ENCODE results near the gene CCSER1. TPM values are rescaled to one million over a fixed set of nuclear protein-coding genes. Genes with fewer than 3 reads are reported as not detected.

CCSER1 gene
- polyA plus RNA-seq, 1 donor from 2014 or later = 20.8 TPM

GRCh38 chr4:90575371-90575770, 448.2 kb downstream of the CCSER1 start:
- Histone ChIP-seq H3K27me3 (ENCODE audit: insufficient read depth, low read depth, low read length) (no peaks in the 10 kb centered on the region), H3F3A (ENCODE audit: insufficient read depth, low read length, poor library complexity, severe bottlenecking) (no peaks in the 10 kb centered on the region), H2AFZ (ENCODE audit: low read depth, low read length) (no peak overlapping the region), H3K4me2 (ENCODE audit: low read length) (no peak overlapping the region), H3K36me3 (ENCODE audit: insufficient read depth, low read length) (no peaks in the 10 kb centered on the region), H3K4me3 (ENCODE audit: low read length) (no peak overlapping the region), H3K9ac (ENCODE audit: low read length) (no peak overlapping the region), H4K20me1 (ENCODE audit: insufficient read depth) (no peaks in the 10 kb centered on the region), H3K79me2 (replicated peaks; ENCODE audit: insufficient read depth, low read length) (no peaks in the 10 kb centered on the region), H3K9me2 (ENCODE audit: insufficient read depth, low read length) (no peaks in the 10 kb centered on the region), H3K9me3 (ENCODE audit: low read length) (no peaks in the 10 kb centered on the region), H3K27ac (ENCODE audit: low read length) (no peak overlapping the region)
- TF ChIP-seq EZH2 (IDR thresholded peaks at IDR 0.05; ENCODE audit: borderline replicate concordance, insufficient read depth, low read length, poor library complexity, severe bottlenecking) (no peak), MXI1 (conservative IDR thresholded peaks at IDR 0.05; ENCODE audit: poor library complexity, severe bottlenecking) (no peak), SMC3 (conservative IDR thresholded peaks at IDR 0.05; ENCODE audit: poor library complexity) (no peak), POLR2AphosphoS5 (IDR thresholded peaks at IDR 0.05) (no peak), TAF1 (IDR thresholded peaks at IDR 0.05; ENCODE audit: low read depth) (no peak), EP300 (conservative IDR thresholded peaks at IDR 0.05; ENCODE audit: poor library complexity, severe bottlenecking) (no peak)
- TF ChIP-seq, protein P1, sequence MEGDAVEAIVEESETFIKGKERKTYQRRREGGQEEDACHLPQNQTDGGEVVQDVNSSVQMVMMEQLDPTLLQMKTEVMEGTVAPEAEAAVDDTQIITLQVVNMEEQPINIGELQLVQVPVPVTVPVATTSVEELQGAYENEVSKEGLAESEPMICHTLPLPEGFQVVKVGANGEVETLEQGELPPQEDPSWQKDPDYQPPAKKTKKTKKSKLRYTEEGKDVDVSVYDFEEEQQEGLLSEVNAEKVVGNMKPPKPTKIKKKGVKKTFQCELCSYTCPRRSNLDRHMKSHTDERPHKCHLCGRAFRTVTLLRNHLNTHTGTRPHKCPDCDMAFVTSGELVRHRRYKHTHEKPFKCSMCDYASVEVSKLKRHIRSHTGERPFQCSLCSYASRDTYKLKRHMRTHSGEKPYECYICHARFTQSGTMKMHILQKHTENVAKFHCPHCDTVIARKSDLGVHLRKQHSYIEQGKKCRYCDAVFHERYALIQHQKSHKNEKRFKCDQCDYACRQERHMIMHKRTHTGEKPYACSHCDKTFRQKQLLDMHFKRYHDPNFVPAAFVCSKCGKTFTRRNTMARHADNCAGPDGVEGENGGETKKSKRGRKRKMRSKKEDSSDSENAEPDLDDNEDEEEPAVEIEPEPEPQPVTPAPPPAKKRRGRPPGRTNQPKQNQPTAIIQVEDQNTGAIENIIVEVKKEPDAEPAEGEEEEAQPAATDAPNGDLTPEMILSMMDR (IDR thresholded peaks at IDR 0.05; ENCODE audit: poor library complexity, severe bottlenecking) = no peak
- TF ChIP-seq, protein P2, sequence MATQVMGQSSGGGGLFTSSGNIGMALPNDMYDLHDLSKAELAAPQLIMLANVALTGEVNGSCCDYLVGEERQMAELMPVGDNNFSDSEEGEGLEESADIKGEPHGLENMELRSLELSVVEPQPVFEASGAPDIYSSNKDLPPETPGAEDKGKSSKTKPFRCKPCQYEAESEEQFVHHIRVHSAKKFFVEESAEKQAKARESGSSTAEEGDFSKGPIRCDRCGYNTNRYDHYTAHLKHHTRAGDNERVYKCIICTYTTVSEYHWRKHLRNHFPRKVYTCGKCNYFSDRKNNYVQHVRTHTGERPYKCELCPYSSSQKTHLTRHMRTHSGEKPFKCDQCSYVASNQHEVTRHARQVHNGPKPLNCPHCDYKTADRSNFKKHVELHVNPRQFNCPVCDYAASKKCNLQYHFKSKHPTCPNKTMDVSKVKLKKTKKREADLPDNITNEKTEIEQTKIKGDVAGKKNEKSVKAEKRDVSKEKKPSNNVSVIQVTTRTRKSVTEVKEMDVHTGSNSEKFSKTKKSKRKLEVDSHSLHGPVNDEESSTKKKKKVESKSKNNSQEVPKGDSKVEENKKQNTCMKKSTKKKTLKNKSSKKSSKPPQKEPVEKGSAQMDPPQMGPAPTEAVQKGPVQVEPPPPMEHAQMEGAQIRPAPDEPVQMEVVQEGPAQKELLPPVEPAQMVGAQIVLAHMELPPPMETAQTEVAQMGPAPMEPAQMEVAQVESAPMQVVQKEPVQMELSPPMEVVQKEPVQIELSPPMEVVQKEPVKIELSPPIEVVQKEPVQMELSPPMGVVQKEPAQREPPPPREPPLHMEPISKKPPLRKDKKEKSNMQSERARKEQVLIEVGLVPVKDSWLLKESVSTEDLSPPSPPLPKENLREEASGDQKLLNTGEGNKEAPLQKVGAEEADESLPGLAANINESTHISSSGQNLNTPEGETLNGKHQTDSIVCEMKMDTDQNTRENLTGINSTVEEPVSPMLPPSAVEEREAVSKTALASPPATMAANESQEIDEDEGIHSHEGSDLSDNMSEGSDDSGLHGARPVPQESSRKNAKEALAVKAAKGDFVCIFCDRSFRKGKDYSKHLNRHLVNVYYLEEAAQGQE (IDR thresholded peaks at IDR 0.05; ENCODE audit: borderline replicate concordance) = no peak

DNA sequence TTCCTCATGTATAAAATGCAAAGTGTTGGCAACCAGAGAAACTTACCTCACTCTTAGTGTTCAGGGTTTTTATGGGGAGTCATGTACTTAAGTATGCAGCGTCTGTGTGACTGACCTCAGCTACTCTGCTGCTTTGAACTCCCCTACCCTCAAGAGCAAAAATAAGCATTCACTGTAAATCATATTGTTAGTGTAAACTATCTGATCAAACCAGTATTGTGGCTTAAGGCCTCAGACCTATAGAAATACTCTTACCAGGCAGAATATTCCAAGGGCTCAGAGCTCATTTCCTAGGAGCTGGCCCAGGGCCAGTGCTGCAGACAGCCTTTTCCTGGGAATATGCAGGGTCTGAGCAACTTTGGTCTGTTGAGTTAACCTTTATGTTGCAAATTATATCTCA, 453.1 kb downstream of the CCSER1 start:
- H3K9me3 ChIP-seq (ENCODE audit: low read length) = no peaks in the 10 kb centered on the region
- H3F3A ChIP-seq (ENCODE audit: insufficient read depth, low read length, poor library complexity, severe bottlenecking) = no peaks in the 10 kb centered on the region
- H3K4me2 ChIP-seq (ENCODE audit: low read length) = no peak overlapping the region
- no peak overlapping the region for H3K27ac ChIP-seq (ENCODE audit: low read length)
- H3K9ac ChIP-seq (ENCODE audit: low read length) = no peak overlapping the region
- H3K36me3 ChIP-seq (ENCODE audit: insufficient read depth, low read length) = no peaks in the 10 kb centered on the region
- H3K9me2 ChIP-seq (ENCODE audit: insufficient read depth, low read length) = no peaks in the 10 kb centered on the region
- H3K79me2 ChIP-seq (replicated peaks; ENCODE audit: insufficient read depth, low read length) = no peaks in the 10 kb centered on the region
- H2AFZ ChIP-seq (ENCODE audit: low read depth, low read length) = no peak overlapping the region
- no peaks in the 10 kb centered on the region for H3K27me3 ChIP-seq (ENCODE audit: insufficient read depth, low read depth, low read length)
- TF ChIP-seq, protein P2 (IDR thresholded peaks at IDR 0.05; ENCODE audit: borderline replicate concordance) = no peak
- TF ChIP-seq EZH2 (IDR thresholded peaks at IDR 0.05; ENCODE audit: borderline replicate concordance, insufficient read depth, low read length, poor library complexity, severe bottlenecking) (no peak), POLR2AphosphoS5 (IDR thresholded peaks at IDR 0.05) (no peak), TAF1 (IDR thresholded peaks at IDR 0.05; ENCODE audit: low read depth) (no peak), RAD21 (conservative IDR thresholded peaks at IDR 0.05) (no peak), SMC3 (conservative IDR thresholded peaks at IDR 0.05; ENCODE audit: poor library complexity) (no peak), MXI1 (conservative IDR thresholded peaks at IDR 0.05; ENCODE audit: poor library complexity, severe bottlenecking) (no peak)
- H4K20me1 ChIP-seq (ENCODE audit: insufficient read depth) = no peaks in the 10 kb centered on the region
- no peak overlapping the region for H3K4me3 ChIP-seq (ENCODE audit: low read length)

Data from neural cell (in vitro differentiated cells).